ENCODE data around the gene ZBTB40. TPM values are rescaled to one million over a fixed set of nuclear protein-coding genes. Genes with fewer than 3 reads are reported as not detected.

Gene ZBTB40
- total RNA-seq, 6 experiments from 2014 or later: 6.2 to 7.6 (median 7.0) TPM

DNA sequence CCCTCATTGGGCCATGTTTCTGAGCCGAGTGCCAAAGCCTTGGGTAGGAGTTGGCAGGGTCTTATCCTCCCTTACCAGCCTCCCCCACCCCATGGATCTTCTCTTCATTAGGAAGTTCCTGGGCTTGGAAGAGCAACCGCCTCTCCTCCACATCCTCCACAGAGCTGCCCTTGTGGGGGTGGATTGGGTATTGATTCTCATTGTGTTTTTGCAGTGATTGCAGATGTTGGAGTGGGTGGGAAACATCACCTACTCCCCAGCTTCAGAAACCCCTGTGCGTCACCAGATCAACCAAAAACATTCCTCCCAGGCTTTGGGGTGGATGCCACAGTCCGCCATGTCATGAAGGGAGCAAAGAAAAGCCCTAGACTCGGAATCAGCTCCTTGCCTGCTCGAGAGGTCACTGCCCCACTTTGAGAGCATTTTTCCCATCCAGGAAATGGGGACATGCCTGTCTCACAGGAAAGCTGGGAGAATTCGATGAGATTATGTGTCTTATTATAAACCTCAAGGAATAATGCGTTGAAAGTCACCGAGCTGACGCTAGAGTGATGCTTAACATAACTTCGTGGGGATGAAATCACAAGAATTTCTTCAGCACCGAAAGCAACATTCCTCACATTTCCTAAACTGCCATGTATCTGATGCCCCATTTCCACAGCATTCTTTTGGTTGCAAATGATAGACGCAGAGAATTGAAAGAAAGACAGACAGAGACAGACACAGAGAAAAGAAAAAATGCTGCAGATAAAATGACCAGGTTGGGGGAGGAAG lies 44.7 kb upstream of the ZBTB40 start:
- Histone ChIP-seq H3K27ac (no peak overlapping the region), H3K9me3 (no peaks in the 10 kb centered on the region), H3K4me1 (no peaks in the 10 kb centered on the region), H3K4me3 (no peak overlapping the region), H3K36me3 (no peaks in the 10 kb centered on the region), H3K27me3 (no peaks in the 10 kb centered on the region)
- ATAC-seq: no peak
- DNase-seq: no peak
- no peak for TF ChIP-seq CTCF (IDR thresholded peaks at IDR 0.05)
- TF ChIP-seq POLR2A (IDR thresholded peaks at IDR 0.05): no peak
- intact Hi-C loops (cut with DNase I): loop anchor here in 1 of 2 donors (10.0 kb wide), 1 partner anchor 142 kb away; no protein-coding TSS in a partner anchor
- 65% methylated on average over 8 of the region's 13 CpGs for WGBS (ENCODE audit: insufficient coverage, low coverage, low lambda C conversion rate, missing lambda C conversion rate)

GRCh38 chr1:22408230-22408629 lies 43.4 kb upstream of the ZBTB40 start:
- H3K4me1 ChIP-seq: peaks cover 0 to 5% (median 0%) of the 10 kb centered on the region in 4 donors
- no peak overlapping the region for H3K4me3 ChIP-seq
- no peaks in the 10 kb centered on the region for H3K36me3 ChIP-seq
- H3K27me3 ChIP-seq: no peaks in the 10 kb centered on the region
- no peak for DNase-seq
- 41% methylated on average over 2 of the region's 3 CpGs for WGBS (ENCODE audit: insufficient coverage, low coverage, low lambda C conversion rate, missing lambda C conversion rate)
- TF ChIP-seq CTCF (IDR thresholded peaks at IDR 0.05) (no peak), POLR2A (IDR thresholded peaks at IDR 0.05) (no peak)
- H3K27ac ChIP-seq: no peak overlapping the region
- ATAC-seq: no peak
- intact Hi-C loops (cut with DNase I): loop anchor here in 1 of 2 donors (10.0 kb wide), 1 partner anchor 143 kb away; no protein-coding TSS in a partner anchor
- no peaks in the 10 kb centered on the region for H3K9me3 ChIP-seq

DNA sequence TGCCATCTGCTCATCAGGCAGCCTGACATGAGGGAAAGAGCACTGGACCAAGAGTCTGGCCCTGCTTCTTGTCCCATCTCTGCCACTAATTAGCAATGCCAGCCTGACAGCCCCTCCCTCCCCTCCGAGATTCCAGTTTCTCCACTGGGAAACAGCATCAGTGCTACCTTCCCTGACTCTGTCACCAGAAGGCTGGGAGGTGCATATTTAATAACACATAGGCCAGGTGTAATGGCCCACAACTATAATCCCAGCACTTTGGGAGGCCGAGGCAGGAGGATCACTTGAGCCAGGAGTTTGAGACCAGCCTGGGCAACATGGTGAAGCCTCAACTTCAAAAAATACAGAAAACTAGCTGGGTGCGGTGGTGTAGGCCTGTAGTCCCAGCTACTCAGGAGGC lies 41.2 kb upstream of the ZBTB40 start:
- H3K4me3 ChIP-seq: no peak overlapping the region
- no peak for TF ChIP-seq POLR2A (IDR thresholded peaks at IDR 0.05)
- no peak for TF ChIP-seq CTCF (IDR thresholded peaks at IDR 0.05)
- ATAC-seq: no peak
- no CpG with 5 or more reads among the region's 3 CpGs for WGBS (ENCODE audit: insufficient coverage, low coverage, low lambda C conversion rate, missing lambda C conversion rate)
- no peaks in the 10 kb centered on the region for H3K36me3 ChIP-seq
- no peak for DNase-seq
- H3K27ac ChIP-seq: no peak overlapping the region
- intact Hi-C loops (cut with DNase I): loop anchor here in 1 of 2 donors (10.0 kb wide), 2 partner anchors 276 to 306 kb away; no protein-coding TSS in a partner anchor
- no peaks in the 10 kb centered on the region for H3K27me3 ChIP-seq
- H3K4me1 ChIP-seq: peaks cover 0 to 19% (median 7%) of the 10 kb centered on the region in 4 donors
- no peaks in the 10 kb centered on the region for H3K9me3 ChIP-seq

DNA sequence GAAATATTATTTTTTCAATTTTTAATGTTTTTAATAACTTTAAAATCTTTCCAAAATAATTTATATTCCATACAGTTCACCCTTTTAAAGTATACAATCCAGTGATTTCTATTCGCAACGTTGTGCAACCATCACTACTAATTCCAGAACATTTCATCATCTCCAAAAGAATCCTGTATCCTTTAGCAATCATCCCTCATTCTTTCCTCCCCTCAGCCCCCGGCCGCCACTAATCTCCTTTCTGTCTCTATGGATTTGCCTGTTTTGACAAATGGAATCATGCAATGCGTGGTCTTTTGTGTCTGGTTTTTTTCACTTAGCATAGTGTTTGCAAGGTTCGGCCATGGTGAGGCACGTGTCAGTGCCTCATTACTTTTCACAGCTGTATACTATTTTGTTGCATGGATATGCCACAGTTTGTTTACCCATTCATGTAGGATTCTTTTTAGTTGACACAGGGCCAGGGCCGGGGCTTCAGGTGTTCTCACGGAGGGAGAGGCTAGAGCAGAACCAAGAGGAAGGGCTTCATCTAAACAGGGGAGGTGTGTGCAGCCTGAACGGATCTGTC lies 40.6 kb upstream of the ZBTB40 start:
- intact Hi-C loops (cut with DNase I): loop anchor here in 1 of 2 donors (10.0 kb wide), 2 partner anchors 276 to 306 kb away; no protein-coding TSS in a partner anchor
- no peaks in the 10 kb centered on the region for H3K9me3 ChIP-seq

More for the DNA sequence above, 40.6 kb upstream of the ZBTB40 start:
- Histone ChIP-seq H3K27me3 (no peaks in the 10 kb centered on the region), H3K4me1 (peaks cover 0 to 19% (median 7%) of the 10 kb centered on the region in 4 donors), H3K27ac (no peak overlapping the region), H3K4me3 (no peak overlapping the region), H3K36me3 (no peaks in the 10 kb centered on the region)
- ATAC-seq: no peak
- DNase-seq: peak in 1 of 3 donors; percentile 9
- WGBS (ENCODE audit: insufficient coverage, low coverage, low lambda C conversion rate, missing lambda C conversion rate): 89% methylated on average over 10 of the region's 10 CpGs
- TF ChIP-seq POLR2A (IDR thresholded peaks at IDR 0.05) (no peak), CTCF (IDR thresholded peaks at IDR 0.05) (no peak)
